RWPE1 (cell line): ENCODE results near the gene HNRNPM.

Experiments used
- CTCF ChIA-PET: fragments of 350-600 bp; sonication (Branson Sonifier 250); formaldehyde crosslinking; extraction: SDS; loops from one replicate; lab custom pipeline; 2021; lab: Yijun Ruan, JAX
- POLR2A ChIA-PET: fragments of 400-600 bp; formaldehyde crosslinking; extraction: SDS; loops from one replicate; lab custom pipeline; 2020; ENCODE audit warnings: antibody characterized with exemption; ENCODE audit not compliant: low non-redundant PET; lab: Yijun Ruan, JAX
- DNase-seq: peaks from one replicate; pipeline ENCODE4 v3.0.0; 2012; ENCODE audit warnings: low spot score
- H3K27ac ChIP-seq: fragments of 450-650 bp; 2 replicates; pipeline ENCODE4 v1.5.1; 2017
- TF ChIP-seq, protein P1 (sequence below): fragments of 450-650 bp; conservative IDR thresholded peaks from 2 replicates; pipeline ENCODE4 v1.5.1; 2017; ENCODE audit warnings: low read depth, mild to moderate bottlenecking

Gene HNRNPM

DNA sequence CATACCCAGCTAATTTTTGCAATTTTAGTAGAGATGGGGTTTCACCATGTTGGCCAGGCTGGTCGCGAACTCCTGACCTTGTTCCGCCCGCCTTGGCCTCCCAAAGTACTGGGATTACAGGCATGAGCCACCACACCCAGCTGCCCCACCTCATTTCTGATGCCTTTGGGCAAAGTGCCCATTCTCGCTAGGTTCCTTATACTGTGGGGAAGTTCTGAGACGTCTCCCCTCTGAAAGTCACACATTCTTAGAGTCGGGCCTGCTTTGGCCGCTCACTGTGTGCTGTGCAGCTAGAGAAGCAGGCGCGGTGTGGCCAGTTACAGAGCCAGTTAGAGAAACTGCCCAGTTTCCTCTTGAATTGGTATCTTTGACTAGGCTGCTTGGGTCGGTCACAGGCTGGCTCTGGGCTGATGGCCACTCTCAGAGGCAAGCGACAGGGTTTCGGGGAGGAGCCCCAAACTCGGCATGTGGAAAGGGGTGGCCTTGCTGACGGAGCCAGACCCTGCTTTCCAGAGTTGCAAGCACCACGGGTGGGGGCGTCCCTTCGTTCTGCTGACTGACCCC is 39.6 kb downstream of the HNRNPM start:
- TF ChIP-seq, protein P1, sequence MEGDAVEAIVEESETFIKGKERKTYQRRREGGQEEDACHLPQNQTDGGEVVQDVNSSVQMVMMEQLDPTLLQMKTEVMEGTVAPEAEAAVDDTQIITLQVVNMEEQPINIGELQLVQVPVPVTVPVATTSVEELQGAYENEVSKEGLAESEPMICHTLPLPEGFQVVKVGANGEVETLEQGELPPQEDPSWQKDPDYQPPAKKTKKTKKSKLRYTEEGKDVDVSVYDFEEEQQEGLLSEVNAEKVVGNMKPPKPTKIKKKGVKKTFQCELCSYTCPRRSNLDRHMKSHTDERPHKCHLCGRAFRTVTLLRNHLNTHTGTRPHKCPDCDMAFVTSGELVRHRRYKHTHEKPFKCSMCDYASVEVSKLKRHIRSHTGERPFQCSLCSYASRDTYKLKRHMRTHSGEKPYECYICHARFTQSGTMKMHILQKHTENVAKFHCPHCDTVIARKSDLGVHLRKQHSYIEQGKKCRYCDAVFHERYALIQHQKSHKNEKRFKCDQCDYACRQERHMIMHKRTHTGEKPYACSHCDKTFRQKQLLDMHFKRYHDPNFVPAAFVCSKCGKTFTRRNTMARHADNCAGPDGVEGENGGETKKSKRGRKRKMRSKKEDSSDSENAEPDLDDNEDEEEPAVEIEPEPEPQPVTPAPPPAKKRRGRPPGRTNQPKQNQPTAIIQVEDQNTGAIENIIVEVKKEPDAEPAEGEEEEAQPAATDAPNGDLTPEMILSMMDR = no peak
- peak overlapping the region; percentile 42 for H3K27ac ChIP-seq
- CTCF ChIA-PET = no interaction called here
- no peak for DNase-seq
- POLR2A ChIA-PET = no interaction called here

DNA sequence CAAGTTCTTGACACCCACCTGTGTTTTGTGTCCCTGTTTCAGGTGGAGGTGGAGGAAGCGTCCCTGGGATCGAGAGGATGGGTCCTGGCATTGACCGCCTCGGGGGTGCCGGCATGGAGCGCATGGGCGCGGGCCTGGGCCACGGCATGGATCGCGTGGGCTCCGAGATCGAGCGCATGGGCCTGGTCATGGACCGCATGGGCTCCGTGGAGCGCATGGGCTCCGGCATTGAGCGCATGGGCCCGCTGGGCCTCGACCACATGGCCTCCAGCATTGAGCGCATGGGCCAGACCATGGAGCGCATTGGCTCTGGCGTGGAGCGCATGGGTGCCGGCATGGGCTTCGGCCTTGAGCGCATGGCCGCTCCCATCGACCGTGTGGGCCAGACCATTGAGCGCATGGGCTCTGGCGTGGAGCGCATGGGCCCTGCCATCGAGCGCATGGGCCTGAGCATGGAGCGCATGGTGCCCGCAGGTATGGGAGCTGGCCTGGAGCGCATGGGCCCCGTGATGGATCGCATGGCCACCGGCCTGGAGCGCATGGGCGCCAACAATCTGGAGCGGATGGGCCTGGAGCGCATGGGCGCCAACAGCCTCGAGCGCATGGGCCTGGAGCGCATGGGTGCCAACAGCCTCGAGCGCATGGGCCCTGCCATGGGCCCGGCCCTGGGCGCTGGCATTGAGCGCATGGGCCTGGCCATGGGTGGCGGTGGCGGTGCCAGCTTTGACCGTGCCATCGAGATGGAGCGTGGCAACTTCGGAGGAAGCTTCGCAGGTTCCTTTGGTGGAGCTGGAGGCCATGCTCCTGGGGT is 41.0 kb downstream of the HNRNPM start:
- TF ChIP-seq, protein P1 = no peak
- POLR2A ChIA-PET = no interaction called here
- DNase-seq = no peak
- H3K27ac ChIP-seq = peak overlapping the region; percentile 89
- CTCF ChIA-PET = no interaction called here

DNA sequence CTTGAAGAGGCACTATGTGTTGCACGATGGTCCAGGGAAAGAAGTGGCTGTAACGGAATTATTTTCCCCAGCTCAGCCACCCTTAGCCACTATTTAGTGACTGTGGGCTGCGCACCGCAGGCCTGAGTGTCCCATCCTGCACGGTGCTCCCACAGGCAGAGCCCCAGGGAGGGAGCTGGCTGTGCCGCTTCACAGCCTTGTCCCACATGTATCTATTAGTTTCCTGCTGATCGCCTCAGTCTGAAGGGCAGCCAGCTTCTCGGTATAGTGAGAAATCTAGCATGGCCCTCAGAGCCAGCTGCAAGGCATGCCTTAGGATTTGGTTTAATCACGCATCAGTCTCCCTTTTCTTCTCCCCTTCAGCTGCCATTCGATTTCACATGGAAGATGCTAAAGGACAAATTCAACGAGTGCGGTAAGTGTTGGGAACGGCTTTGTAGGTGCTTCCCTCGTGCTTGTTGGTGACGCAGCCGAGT is 41.9 kb downstream of the HNRNPM start:
- ChIA-PET POLR2A (interaction anchor here (1.0 kb wide), 1 partner anchor 27 kb away, joined by 3 read pairs; the partner anchor contains the start of gene ZNF414), CTCF (interaction anchor here (0.6 kb wide), 1 partner anchor 378 kb away, joined by 4 read pairs; no protein-coding TSS in a partner anchor)
- TF ChIP-seq, protein P1 = no peak
- no peak for DNase-seq
- H3K27ac ChIP-seq = peak overlapping the region; percentile 89

DNA sequence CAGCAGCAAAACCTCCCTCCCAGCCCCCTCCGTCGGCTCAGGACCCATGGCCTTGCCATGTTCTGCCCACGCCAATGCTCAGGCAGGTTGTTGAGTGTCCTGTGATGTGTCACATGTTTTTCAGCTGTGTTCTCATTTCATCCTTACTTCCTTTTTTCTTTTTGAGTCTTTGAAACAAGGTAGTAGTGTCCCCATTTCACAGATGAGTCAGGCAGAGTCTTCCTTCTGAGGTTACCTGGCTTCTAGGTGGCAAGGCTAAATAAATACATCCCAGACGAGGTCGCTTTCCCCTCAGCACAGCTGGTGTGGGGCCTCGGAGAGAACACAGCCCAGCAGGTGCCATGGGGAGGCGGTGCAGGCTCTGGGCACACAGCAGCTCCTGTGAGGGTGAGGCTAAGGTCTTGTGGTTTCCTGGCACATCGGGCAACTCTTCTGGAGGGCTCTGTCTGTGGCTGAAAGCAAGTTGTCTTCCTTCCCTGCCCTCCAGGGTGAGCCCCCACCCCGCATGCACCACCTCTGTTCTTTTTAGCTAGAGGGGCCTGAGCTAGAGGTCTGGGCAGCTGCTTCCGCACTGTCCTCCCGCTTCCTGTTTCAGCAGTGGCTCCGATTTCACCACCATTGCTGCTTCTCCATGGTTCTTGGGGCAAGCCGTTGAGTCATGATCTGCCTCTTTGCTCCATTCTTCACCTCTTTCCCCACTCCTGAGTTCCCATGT is 42.5 kb downstream of the HNRNPM start:
- ChIA-PET CTCF (interaction anchor here (0.6 to 1.4 kb wide), 3 partner anchors 19 to 378 kb away, joined by 4 to 7 read pairs (median 4); no protein-coding TSS in a partner anchor), POLR2A (interaction anchor here (1.0 kb wide), 1 partner anchor 26 kb away, joined by 3 read pairs; the partner anchor contains the start of gene ZNF414)
- TF ChIP-seq, protein P1 = no peak
- DNase-seq = no peak
- peak overlapping the region; percentile 89 for H3K27ac ChIP-seq

DNA sequence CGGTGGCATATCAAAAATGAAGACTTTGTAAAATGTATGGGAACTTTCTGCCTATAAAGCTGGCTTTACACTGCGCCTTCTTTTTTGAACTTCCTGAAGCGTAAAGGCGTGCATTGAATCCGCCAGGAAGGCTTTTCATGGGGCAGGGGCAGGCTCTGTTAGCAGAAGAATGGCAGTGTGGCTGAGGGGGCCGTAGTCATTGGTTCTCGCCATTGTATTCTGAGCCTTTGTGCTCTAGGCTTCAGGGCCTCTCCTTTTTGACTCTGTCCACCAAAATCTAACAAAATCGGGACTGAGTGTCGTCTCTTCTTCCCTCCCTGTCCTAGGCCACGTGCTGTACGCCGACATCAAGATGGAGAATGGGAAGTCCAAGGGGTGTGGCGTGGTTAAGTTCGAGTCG is 43.6 kb downstream of the HNRNPM start:
- ChIA-PET POLR2A (interaction anchor here (0.6 kb wide), 1 partner anchor 42 kb away, joined by 3 read pairs; no protein-coding TSS in a partner anchor), CTCF (interaction anchor here (1.4 kb wide), 1 partner anchor 18 kb away, joined by 4 read pairs; no protein-coding TSS in a partner anchor)
- TF ChIP-seq, protein P1 = no peak
- peak overlapping the region; percentile 89 for H3K27ac ChIP-seq
- no peak for DNase-seq
